Prostate gland (tissue), 2 donors: ENCODE data around the gene TRAF4.

Experiments
- POLR2A ChIP-seq: fragments of 450-650 bp; IDR thresholded peaks from one replicate; pipeline ENCODE4 v1.6.1; 2016; ENCODE audit warnings: antibody characterized with exemption, mild to moderate bottlenecking
- POLR2AphosphoS5 ChIP-seq: sonication (generic); formaldehyde crosslinking; IDR thresholded peaks from one replicate; pipeline ENCODE4 v1.6.1; 2017; ENCODE audit warnings: antibody characterized with exemption
- TF ChIP-seq, protein P1 (sequence below), 4 experiments: fragments of 200-600 bp in 2 of 4; fragments of 450-650 bp in 2 of 4; sonication (generic) in 2 of 4; IDR thresholded peaks; 1 replicate in 3 of 4; 2 replicates in 1 of 4; pipeline ENCODE4 v1.5.1; 2016 to 2019; ENCODE audit warnings: antibody characterized with exemption in 4 of 4, mild to moderate bottlenecking in 2 of 4, moderate library complexity in 2 of 4

DNA sequence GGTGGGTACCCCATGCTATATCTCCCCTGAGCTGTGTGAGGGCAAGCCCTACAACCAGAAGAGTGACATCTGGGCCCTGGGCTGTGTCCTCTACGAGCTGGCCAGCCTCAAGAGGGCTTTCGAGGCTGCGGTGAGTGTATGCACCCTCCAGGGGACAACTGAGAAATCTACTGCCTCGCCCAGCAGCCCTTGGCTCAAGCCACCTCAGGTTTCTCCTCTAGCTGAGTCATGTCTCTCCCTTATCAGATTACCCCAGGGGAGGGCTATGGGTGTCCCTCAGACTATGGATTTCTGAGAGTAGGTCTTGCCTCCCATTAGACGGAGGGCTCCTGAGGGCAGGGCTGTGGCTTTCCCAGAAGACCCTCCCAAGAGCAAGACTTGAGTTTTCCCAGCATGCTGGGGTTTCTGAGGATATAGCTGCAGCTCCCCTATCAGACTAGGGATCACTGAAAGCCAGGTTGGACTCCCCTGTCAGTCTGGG lies 8.5 kb upstream of the TRAF4 start:
- TF ChIP-seq, protein P1, sequence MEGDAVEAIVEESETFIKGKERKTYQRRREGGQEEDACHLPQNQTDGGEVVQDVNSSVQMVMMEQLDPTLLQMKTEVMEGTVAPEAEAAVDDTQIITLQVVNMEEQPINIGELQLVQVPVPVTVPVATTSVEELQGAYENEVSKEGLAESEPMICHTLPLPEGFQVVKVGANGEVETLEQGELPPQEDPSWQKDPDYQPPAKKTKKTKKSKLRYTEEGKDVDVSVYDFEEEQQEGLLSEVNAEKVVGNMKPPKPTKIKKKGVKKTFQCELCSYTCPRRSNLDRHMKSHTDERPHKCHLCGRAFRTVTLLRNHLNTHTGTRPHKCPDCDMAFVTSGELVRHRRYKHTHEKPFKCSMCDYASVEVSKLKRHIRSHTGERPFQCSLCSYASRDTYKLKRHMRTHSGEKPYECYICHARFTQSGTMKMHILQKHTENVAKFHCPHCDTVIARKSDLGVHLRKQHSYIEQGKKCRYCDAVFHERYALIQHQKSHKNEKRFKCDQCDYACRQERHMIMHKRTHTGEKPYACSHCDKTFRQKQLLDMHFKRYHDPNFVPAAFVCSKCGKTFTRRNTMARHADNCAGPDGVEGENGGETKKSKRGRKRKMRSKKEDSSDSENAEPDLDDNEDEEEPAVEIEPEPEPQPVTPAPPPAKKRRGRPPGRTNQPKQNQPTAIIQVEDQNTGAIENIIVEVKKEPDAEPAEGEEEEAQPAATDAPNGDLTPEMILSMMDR (IDR thresholded peaks at IDR 0.05), result no peak
- TF ChIP-seq POLR2A (no peak), POLR2AphosphoS5 (no peak)
